Activated naive CD4-positive, alpha-beta T cell (primary cell): ENCODE data around the gene HTD2.
"Not testable (repeated sequence)": the region's sequence is repeated elsewhere in the genome, so short reads cannot be mapped to it uniquely, and the experiment has no call there.

Source experiments
- DNase-seq, 4 experiments: peaks; one replicate each; lab custom pipeline; 2025; lab: John Stamatoyannopoulos, UW

The HTD2 gene

DNA sequence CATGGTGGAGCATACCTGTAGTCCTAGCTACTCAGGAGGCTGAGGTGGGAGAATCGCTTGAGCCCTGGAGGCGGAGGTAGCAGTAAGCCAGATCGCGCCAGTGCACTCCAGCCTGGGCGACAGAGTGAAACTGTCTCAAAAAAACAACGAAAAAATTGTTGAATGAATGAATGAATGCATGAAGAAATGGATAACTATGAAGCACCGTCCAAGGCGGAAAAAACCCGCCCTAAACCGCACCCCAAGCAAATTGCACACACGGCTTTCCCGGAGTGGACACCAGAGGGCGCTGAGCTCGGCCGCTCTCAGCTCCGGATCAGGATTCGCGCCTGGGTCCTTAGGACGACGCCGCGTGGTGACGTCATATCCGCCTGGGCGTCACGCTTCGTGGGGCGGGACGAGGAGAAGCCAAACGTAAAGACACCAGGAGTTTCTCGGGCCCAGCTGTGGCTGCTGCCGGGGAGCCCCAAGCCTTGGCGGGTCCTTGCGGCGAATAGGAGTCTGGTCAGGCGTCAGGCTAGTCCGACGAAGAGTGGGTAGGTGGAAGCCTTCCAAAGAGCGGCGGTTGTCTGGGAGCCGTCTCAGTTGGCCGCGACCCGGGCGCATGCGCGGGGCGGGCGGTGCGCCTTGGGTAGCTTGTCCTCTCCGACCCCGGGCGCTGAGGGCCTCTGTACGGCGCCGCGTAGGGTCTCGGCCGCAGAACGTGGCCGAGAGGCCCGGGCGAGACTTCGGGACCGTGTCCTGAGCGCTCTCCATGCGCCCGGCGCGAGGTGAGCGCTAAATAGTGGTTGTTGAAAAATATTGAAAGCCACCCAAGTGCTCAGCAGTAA is at the start of gene HTD2, which contains the start of gene RPP14:
Gene HTD2 (plus strand): TSS at position 639 of the 830 bp plus-strand sequence. CDS start 11,094 bp downstream, outside the sequence.
Gene RPP14 (plus strand): TSS at position 364 of the 830 bp plus-strand sequence. CDS start 4,085 bp downstream, outside the sequence.
- DNase-seq, result peak; percentile 96 to 99 (median 98)

- no peak for DNase-seq
Measured at GRCh38 chr3:58258392-58259055, 47.8 kb upstream of the HTD2 start.

- no peak for DNase-seq
Measured at GRCh38 chr3:58260261-58260731, 46.0 kb upstream of the HTD2 start.

GRCh38 chr3:58260733-58261132 is 45.6 kb upstream of the HTD2 start:
- no peak for DNase-seq

GRCh38 chr3:58261954-58262666 is 44.2 kb upstream of the HTD2 start:
- DNase-seq, result no peak

GRCh38 chr3:58266577-58266976 is 39.7 kb upstream of the HTD2 start:
- no peak for DNase-seq

DNA sequence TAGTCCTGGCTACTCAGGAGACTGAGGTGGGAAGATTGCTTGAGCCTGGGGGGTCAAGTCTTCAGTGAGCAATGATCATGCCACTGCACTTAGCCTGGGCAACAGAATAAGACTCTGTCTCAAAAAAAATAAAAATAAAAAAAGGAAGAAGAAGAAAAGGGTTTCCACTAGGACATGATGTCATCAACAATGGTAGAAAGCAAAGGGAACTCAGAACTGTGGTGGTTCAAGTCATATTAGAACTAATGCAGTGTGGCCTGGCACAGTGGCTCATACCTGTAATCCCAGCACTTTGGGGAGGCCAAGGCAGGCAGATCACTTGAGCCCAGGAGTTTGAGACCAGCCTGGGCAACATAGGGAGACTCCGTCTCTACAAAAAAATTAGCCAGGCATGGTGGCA is 38.8 kb upstream of the HTD2 start:
- not testable (repeated sequence) for DNase-seq

- no peak for DNase-seq
Measured at GRCh38 chr3:58269356-58269755, 37.0 kb upstream of the HTD2 start.

DNA sequence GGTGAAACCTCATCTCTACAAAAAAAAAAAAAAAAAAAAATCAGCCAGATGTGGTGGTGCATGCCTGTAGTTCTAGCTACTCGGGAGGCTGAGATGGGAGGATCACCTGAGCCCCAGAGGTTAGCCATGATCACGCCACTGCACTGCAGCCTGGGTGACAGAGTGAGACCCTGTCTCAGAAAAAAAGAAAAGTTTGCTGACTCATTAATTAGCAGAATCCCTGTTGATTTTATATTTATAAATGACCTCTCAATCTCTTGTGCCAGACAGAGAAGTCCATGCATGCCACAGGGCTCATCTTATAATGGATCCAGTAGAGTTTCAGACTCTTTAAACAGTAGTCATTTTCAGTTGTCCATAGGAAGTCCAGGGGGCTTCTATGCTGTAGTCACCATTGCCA is 35.8 kb upstream of the HTD2 start:
- no peak for DNase-seq

GRCh38 chr3:58271901-58272501 is 34.3 kb upstream of the HTD2 start:
- DNase-seq, result no peak

GRCh38 chr3:58272891-58273290 is 33.4 kb upstream of the HTD2 start:
- DNase-seq, result no peak

- DNase-seq, result not testable (repeated sequence)
Measured at GRCh38 chr3:58273362-58273761, 33.0 kb upstream of the HTD2 start.

- DNase-seq, result no peak
Measured at GRCh38 chr3:58274027-58274614, 32.2 kb upstream of the HTD2 start.

DNA sequence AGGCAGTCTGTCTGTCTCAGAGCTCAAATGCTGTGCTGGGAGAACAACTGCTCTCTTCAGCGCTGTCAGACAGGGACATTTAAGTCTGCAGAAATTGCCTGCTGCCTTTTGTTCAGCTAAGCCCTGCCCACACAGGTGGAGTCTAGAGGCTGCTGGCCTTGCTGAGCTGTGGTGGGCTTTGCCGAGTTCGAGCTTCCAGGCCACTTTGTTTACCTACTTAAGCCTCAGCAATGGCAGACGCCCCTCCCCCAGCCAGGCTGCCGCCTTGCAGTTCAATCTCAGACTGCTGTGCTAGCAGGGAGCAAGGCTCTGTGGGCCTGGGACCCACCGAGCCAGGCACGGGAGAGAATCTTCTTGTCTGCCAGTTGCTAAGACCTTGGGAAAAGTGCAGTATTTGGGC is 25.3 kb upstream of the HTD2 start:
- DNase-seq, result no peak

DNA sequence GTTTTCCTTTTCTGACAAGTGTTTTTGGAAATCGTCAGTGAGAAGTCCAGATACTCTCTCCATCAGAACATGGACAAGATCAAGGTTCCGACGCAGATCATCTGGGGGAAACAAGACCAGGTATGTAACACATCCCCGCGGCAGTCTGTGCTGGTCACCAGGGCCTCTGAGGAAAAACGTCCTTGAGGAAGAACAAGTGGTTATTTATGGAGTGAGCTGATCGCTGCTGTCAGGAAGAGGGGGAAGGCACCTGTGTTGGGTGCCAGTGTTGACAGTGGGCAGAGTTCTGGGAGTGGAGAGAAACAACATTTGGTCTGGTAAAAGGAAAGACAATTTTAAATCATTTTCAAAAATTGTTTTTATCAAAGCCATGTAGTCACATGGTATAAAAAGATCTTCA is 21.0 kb upstream of the HTD2 start:
- DNase-seq, result no peak

DNA sequence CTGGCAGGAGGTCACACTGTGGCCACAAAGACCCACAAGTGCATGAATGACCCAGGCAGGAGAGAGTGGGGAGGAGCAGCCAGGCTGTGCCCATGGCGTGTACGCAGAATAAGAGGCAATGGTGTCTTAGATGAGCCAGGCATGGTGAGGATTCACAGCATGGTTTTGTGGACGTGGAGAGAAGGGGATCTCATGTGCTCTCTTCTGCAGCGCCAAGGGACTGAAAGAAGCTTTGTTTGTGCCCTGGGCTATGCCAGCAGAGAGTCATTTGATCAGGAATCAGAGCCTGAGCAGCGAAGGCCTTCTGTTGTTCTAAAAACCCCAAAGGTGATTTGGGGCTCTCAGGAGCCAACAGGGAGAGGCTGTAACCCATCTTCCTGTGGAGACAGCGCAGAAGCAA is 19.0 kb upstream of the HTD2 start:
- DNase-seq, result no peak

DNA sequence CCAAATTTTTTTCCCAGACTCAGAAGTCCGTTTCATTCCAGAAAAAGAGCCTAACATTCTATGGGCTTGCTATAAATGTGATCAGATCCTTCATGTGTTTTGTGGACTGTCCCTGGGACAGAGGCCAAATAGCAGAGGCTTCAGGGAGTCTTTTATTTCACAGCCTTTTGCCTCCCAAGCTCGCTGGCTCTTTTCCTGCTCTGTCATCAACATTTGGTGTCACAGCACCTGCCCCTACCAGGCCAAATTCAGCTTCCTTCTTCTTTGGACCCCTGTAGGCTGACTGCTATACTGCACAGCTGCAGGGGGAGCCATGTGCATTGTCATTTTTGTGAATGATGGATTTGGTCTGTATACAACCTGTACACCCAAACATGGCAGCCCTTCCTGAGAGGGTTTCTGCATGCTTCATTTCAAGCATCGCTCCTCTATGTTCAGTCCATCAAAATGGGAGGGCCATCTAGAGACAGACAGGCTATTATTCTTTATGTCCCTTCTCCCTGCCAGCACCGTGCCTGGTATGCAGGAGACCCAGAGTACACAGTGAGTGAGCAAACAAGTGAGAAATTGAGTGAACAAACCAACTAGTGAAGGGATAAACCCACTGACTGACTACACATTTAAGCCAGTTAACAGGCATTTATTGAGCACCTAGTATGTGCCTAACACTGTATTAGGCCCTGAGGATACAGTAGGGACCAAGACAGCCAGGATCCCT is 18.1 kb upstream of the HTD2 start:
- no peak for DNase-seq

- DNase-seq, result not testable (repeated sequence)
Measured at GRCh38 chr3:58288964-58289613, 17.2 kb upstream of the HTD2 start.

DNA sequence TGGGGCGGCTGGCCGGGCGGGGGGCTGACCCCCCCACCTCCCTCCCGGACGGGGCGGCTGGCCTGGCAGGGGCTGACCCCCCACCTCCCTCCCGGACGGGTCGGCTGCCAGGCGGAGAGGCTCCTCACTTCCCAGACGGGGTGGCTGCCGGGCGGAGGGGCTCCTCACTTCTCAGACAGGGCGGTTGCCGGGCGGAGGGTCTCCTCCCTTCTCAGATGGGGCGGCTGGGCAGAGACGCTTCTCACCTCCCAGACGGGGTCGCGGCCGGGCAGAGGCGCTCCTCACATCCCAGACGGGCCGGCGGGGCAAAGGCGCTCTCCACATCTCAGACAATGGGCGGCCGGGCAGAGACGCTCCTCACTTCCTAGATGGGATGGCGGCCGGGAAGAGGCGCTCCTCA is 15.9 kb upstream of the HTD2 start:
- DNase-seq, result not testable (repeated sequence)

DNA sequence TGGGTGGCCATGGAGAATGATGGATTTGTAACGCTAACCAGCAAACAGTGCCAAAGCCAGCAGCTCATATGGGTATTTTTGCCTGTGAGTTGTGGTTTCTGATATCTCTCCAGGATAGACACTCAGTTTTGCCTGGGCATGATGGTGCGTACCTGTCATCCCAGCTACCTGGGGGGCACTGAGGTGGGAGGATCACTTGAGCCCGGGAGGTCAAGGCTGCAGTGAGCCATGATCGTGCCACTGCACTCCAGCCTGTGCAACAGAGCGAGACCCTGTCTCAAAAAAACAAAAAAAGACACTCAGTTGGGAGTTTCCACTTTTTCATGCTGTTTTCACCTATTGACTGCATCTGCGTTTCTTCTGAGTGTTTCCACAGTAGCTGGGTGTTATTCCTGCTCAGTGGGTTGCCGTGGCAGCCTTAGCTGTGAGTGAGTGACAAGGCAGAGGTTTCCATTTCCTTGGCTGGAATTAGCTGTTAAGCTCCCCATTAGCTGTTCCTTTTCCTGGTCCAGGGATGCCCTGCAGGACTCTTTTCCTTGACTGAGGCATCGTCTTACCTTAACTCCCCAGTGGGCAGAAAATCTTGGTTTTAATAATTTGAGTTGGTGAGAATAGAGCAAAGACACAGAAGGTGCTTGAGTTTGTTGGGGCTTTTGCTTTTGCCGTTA is 14.5 kb upstream of the HTD2 start:
- DNase-seq, result no peak
